Measurements from ENCODE around the gene SLC16A4. TPM values are rescaled to one million over a fixed set of nuclear protein-coding genes. Genes with fewer than 3 reads are reported as not detected.
"Not testable (repeated sequence)": the region's sequence is repeated elsewhere in the genome, so short reads cannot be mapped to it uniquely, and the experiment has no call there.

SLC16A4 gene
- total RNA-seq, 2 experiments from 2014 or later, result not detected

- peaks cover 38% of the 10 kb centered on the region for H3K4me1 Mint-ChIP-seq (ENCODE audit: low read depth)
- no peaks in the 10 kb centered on the region for H3K27me3 Mint-ChIP-seq
- Histone ChIP-seq H3K9me3 (ENCODE audit: control insufficient read depth in 1 of 2, insufficient read depth in 1 of 2, low read length in 2 of 2) (no peaks in the 10 kb centered on the region), H3K4me1 (ENCODE audit: insufficient read depth, low read length) (peaks cover 26% of the 10 kb centered on the region), H3K36me3 (ENCODE audit: insufficient read depth, low read length) (peaks cover 26% of the 10 kb centered on the region), H3K4me3 (ENCODE audit: low read length) (peak within 1 kb of the TSS; percentile 90), H3K27ac (ENCODE audit: low read depth in 1 of 2, low read length in 2 of 2) (peak within 1 kb of the TSS; percentile 84 to 88), H3K27me3 (ENCODE audit: control insufficient read depth in 1 of 2, insufficient read depth in 2 of 2, low read length in 2 of 2) (no peaks in the 10 kb centered on the region)
- intact Hi-C loops (cut with DNase I, micrococcal nuclease), result loop anchor here (1.0 to 10.0 kb wide), 3 partner anchors 69 to 727 kb away; partner anchors contain the start of gene RBM15 (in 1 of the 2)
- DNase-seq (peak; percentile 79 to 95 (median 86)), ATAC-seq (ENCODE audit: poor library complexity) (peak; percentile 94)
- ChIA-PET POLR2A (interaction anchor here (0.6 to 3.3 kb wide), 9 partner anchors 24 to 379 kb away, joined by 3 to 61 read pairs (median 5); partner anchors contain the start of genes RBM15 and STRIP1), CTCF (interaction anchor here (0.6 to 2.6 kb wide), 5 partner anchors 8 to 200 kb away, joined by 3 to 13 read pairs (median 8); partner anchors contain the start of gene RBM15)
- H3K36me3 Mint-ChIP-seq (ENCODE audit: low read depth), result peaks cover 40% of the 10 kb centered on the region
- TF ChIP-seq CTCF (IDR thresholded peaks at IDR 0.05), result no peak
- no peaks in the 10 kb centered on the region for H3K9me3 Mint-ChIP-seq
- peak within 1 kb of the TSS; percentile 99 for H3K4me3 Mint-ChIP-seq
- peak within 1 kb of the TSS; percentile 99 for H3K27ac Mint-ChIP-seq
These were observed 16.7 kb upstream of the SLC16A4 start, which contains the start of gene LAMTOR5 for GRCh38 chr1:110407260-110408210. LAMTOR5 (minus strand) TSS chr1:110407694; CDS start chr1:110407620, 74 bp downstream.

GRCh38 chr1:110406407-110406806 lies 15.6 kb upstream of the SLC16A4 start:
- Mint-ChIP-seq H3K4me3 (peak overlapping the region; percentile 99), H3K4me1 (ENCODE audit: low read depth) (peaks cover 37% of the 10 kb centered on the region), H3K27ac (peak overlapping the region; percentile 99), H3K36me3 (ENCODE audit: low read depth) (peaks cover 51% of the 10 kb centered on the region)
- DNase-seq; H3K9me3 ChIP-seq (ENCODE audit: control insufficient read depth in 1 of 2, insufficient read depth in 1 of 2, low read length in 2 of 2); H3K27me3 ChIP-seq (ENCODE audit: control insufficient read depth in 1 of 2, insufficient read depth in 2 of 2, low read length in 2 of 2); ATAC-seq (ENCODE audit: poor library complexity); H3K27me3 Mint-ChIP-seq; H3K27ac ChIP-seq (ENCODE audit: low read depth in 1 of 2, low read length in 2 of 2); H3K9me3 Mint-ChIP-seq: not testable (repeated sequence)
- CTCF ChIA-PET, result interaction anchor here (1.1 kb wide), 1 partner anchor 199 kb away, joined by 3 read pairs; no protein-coding TSS in a partner anchor
- peak overlapping the region; percentile 90 for H3K4me3 ChIP-seq (ENCODE audit: low read length)
- H3K4me1 ChIP-seq (ENCODE audit: insufficient read depth, low read length), result peaks cover 24% of the 10 kb centered on the region
- POLR2A ChIA-PET, result interaction anchor here (1.0 to 1.1 kb wide), 2 partner anchors 23 to 68 kb away, joined by 4 read pairs; no protein-coding TSS in a partner anchor
- intact Hi-C loops (cut with DNase I, micrococcal nuclease), result loop anchor here (2.0 to 10.0 kb wide), 2 partner anchors 68 to 728 kb away; partner anchors contain the start of gene RBM15 (in 1 of the 2)
- H3K36me3 ChIP-seq (ENCODE audit: insufficient read depth, low read length), result peaks cover 37% of the 10 kb centered on the region

GRCh38 chr1:110404401-110404800 lies 13.6 kb upstream of the SLC16A4 start:
- POLR2A ChIA-PET, result interaction anchor here (1.4 kb wide), 1 partner anchor 197 kb away, joined by 4 read pairs; no protein-coding TSS in a partner anchor
- peak overlapping the region; percentile 55 for H3K27ac Mint-ChIP-seq

More at GRCh38 chr1:110404401-110404800, 13.6 kb upstream of the SLC16A4 start:
- no peak for DNase-seq
- H3K9me3 Mint-ChIP-seq, result no peaks in the 10 kb centered on the region
- peak overlapping the region; percentile 49 for H3K4me3 Mint-ChIP-seq
- H3K4me1 Mint-ChIP-seq (ENCODE audit: low read depth), result peaks cover 37% of the 10 kb centered on the region
- Histone ChIP-seq H3K4me3 (ENCODE audit: low read length) (no peak overlapping the region), H3K27ac (ENCODE audit: low read depth in 1 of 2, low read length in 2 of 2) (no peak overlapping the region), H3K4me1 (ENCODE audit: insufficient read depth, low read length) (peaks cover 24% of the 10 kb centered on the region), H3K27me3 (ENCODE audit: control insufficient read depth in 1 of 2, insufficient read depth in 2 of 2, low read length in 2 of 2) (no peaks in the 10 kb centered on the region), H3K36me3 (ENCODE audit: insufficient read depth, low read length) (peaks cover 49% of the 10 kb centered on the region), H3K9me3 (ENCODE audit: control insufficient read depth in 1 of 2, insufficient read depth in 1 of 2, low read length in 2 of 2) (no peaks in the 10 kb centered on the region)
- intact Hi-C loops (cut with DNase I, micrococcal nuclease), result loop anchor here in 1 of 2 experiments (10.0 kb wide), 1 partner anchor 730 kb away; no protein-coding TSS in a partner anchor
- H3K36me3 Mint-ChIP-seq (ENCODE audit: low read depth), result peaks cover 69% of the 10 kb centered on the region
- TF ChIP-seq CTCF (IDR thresholded peaks at IDR 0.05), result no peak
- no peak for ATAC-seq (ENCODE audit: poor library complexity)
- H3K27me3 Mint-ChIP-seq, result no peaks in the 10 kb centered on the region
- CTCF ChIA-PET, result interaction anchor here (0.7 to 1.6 kb wide), 3 partner anchors 11 to 1965 kb away, joined by 3 to 8 read pairs (median 3); partner anchors contain the start of gene RBM15
